HepG2 (cell line): ENCODE measurements around the gene FER1L5.

Source experiments
- CAMTA2 ChIP-seq: sonication (generic); formaldehyde crosslinking; IDR thresholded peaks from 2 replicates; pipeline ENCODE4 v1.4.0; 2020; ENCODE audit warnings: mild to moderate bottlenecking, missing genetic modification reagents, borderline replicate concordance
- CTCF ChIP-seq: sonication (generic); formaldehyde crosslinking; IDR thresholded peaks from 2 replicates; pipeline ENCODE4 v1.5.0; 2020; ENCODE audit warnings: mild to moderate bottlenecking, missing genetic modification reagents, moderate library complexity
- GABPA ChIP-seq, 2 experiments: IDR thresholded peaks; 2 replicates each; pipeline ENCODE4 v1.6.1; 2011 to 2016; ENCODE audit warnings: low read depth in 2 of 2, low read length in 1 of 2, missing biosample characterization in 1 of 2, missing genetic modification characterization in 1 of 2
- MAFK ChIP-seq, 2 experiments: IDR thresholded peaks in 1 of 2; conservative IDR thresholded peaks in 1 of 2; 2 replicates each; pipeline ENCODE4 v1.6.1; 2011; ENCODE audit warnings: improper control_type of control experiment in 2 of 2, low read length in 2 of 2
- MEIS2 ChIP-seq: sonication (generic); formaldehyde crosslinking; IDR thresholded peaks from 2 replicates; pipeline ENCODE4 v1.9.0; 2021; ENCODE audit warnings: mild to moderate bottlenecking, missing genetic modification reagents
- NR2F2 ChIP-seq: IDR thresholded peaks from 2 replicates; pipeline ENCODE4 v1.6.1; 2012; ENCODE audit warnings: low read depth, inconsistent platforms, borderline replicate concordance
- PLRG1 ChIP-seq: fragments of 450-650 bp; conservative IDR thresholded peaks from 2 replicates; pipeline ENCODE4 v1.6.1; 2016
- POLR2A ChIP-seq, 2 experiments: IDR thresholded peaks; 2 replicates each; pipeline ENCODE4 v1.6.1; 2011; ENCODE audit warnings: low read depth in 2 of 2, low read length in 2 of 2, mild to moderate bottlenecking in 1 of 2, moderate library complexity in 1 of 2; ENCODE audit not compliant: insufficient read depth in 1 of 2
- SMARCE1 ChIP-seq: fragments of 450-650 bp; IDR thresholded peaks from 2 replicates; pipeline ENCODE4 v1.6.1; 2017; ENCODE audit warnings: borderline replicate concordance
- SP1 ChIP-seq, 2 experiments: fragments of 450-650 bp in 1 of 2; sonication (generic) in 1 of 2; formaldehyde crosslinking in 1 of 2; IDR thresholded peaks; 2 replicates each; pipeline versions ENCODE4 v1.4.0 to v1.6.1; 2016 to 2020; ENCODE audit warnings: missing genetic modification reagents in 1 of 2
- USF2 ChIP-seq, 2 experiments: sonication (generic) in 1 of 2; formaldehyde crosslinking in 1 of 2; IDR thresholded peaks; 2 replicates each; pipeline versions ENCODE4 v1.5.1 to v1.6.1; 2011 to 2020; ENCODE audit warnings: borderline replicate concordance in 1 of 2, low read depth in 1 of 2, low read length in 1 of 2, mild to moderate bottlenecking in 1 of 2, missing genetic modification reagents in 1 of 2, moderate library complexity in 1 of 2
- ZBTB20 ChIP-seq: sonication (generic); formaldehyde crosslinking; IDR thresholded peaks from 2 replicates; pipeline ENCODE4 v1.8.1; 2023; ENCODE audit warnings: missing genetic modification reagents, low read depth, mild to moderate bottlenecking, borderline replicate concordance
- ZNF335 ChIP-seq: sonication (generic); formaldehyde crosslinking; IDR thresholded peaks from 2 replicates; pipeline ENCODE4 v1.4.0; 2020; ENCODE audit warnings: missing genetic modification reagents
- ZNF569 ChIP-seq: sonication (generic); formaldehyde crosslinking; IDR thresholded peaks from 2 replicates; pipeline ENCODE4 v1.5.0; 2020; ENCODE audit warnings: mild to moderate bottlenecking, missing genetic modification reagents, moderate library complexity, borderline replicate concordance

GRCh38 chr2:96739076-96739632 is 96.6 kb downstream of the FER1L5 start:
- TF ChIP-seq ZNF569 (CRISPR knock-in tag) (no peak), ZNF335 (CRISPR knock-in tag) (no peak; the same call in 1 of the 2 replicates), USF2 (IDR thresholded peaks at IDR 0.05; ENCODE audit: low read depth, low read length) (no peak), USF2 (CRISPR knock-in tag; IDR thresholded peaks at IDR 0.05; ENCODE audit: borderline replicate concordance) (no peak), NR2F2 (no peak), ZBTB20 (CRISPR knock-in tag) (no peak), CAMTA2 (no peak), SP1 (IDR thresholded peaks at IDR 0.05) (no peak), SP1 (CRISPR knock-in tag; IDR thresholded peaks at IDR 0.05) (no peak), POLR2A (IDR thresholded peaks at IDR 0.05; ENCODE audit: insufficient read depth in 1 of 2, low read depth in 2 of 2, low read length in 2 of 2) (no peak), SMARCE1 (no peak), MEIS2 (no peak), CTCF (CRISPR knock-in tag) (no peak), MAFK (conservative IDR thresholded peaks at IDR 0.05 in 1 of 2, IDR thresholded peaks at IDR 0.05 in 1 of 2; ENCODE audit: low read length in 2 of 2) (no peak), PLRG1 (no peak), GABPA (IDR thresholded peaks at IDR 0.05; ENCODE audit: low read depth, low read length) (no peak), GABPA (CRISPR knock-in tag; IDR thresholded peaks at IDR 0.05; ENCODE audit: low read depth) (no peak)
